HuH-7 (cell line): ENCODE data around the gene SLX9.
"Not testable (repeated sequence)": the region's sequence is repeated elsewhere in the genome, so short reads cannot be mapped to it uniquely, and the experiment has no call there.

ENCODE experiments used
- DNase-seq: peaks from one replicate; pipeline ENCODE4 v3.0.0; 2011; ENCODE audit warnings: low spot score

SLX9 gene

GRCh38 chr21:44916965-44917364 lies 22.9 kb upstream of the SLX9 start:
- no peak for DNase-seq

GRCh38 chr21:44917446-44918106 lies 22.3 kb upstream of the SLX9 start:
- DNase-seq, result no peak

GRCh38 chr21:44918107-44918470 lies 21.7 kb upstream of the SLX9 start:
- DNase-seq, result no peak

GRCh38 chr21:44918581-44919033 lies 21.2 kb upstream of the SLX9 start:
- DNase-seq, result no peak

GRCh38 chr21:44919111-44919912 lies 20.5 kb upstream of the SLX9 start:
- DNase-seq, result no peak

GRCh38 chr21:44919913-44920693 lies 19.7 kb upstream of the SLX9 start:
- no peak for DNase-seq

GRCh38 chr21:44920694-44921604 lies 18.9 kb upstream of the SLX9 start, which contains the start of gene ITGB2:
Gene ITGB2, minus strand, starts transcription at chr21:44920899. Its CDS starts 10,117 bp downstream, at chr21:44910782.
- DNase-seq, result no peak

- DNase-seq, result no peak
These were observed 17.9 kb upstream of the SLX9 start for GRCh38 chr21:44921928-44922327.

GRCh38 chr21:44923480-44924084 lies 16.2 kb upstream of the SLX9 start:
- DNase-seq, result no peak

- DNase-seq, result no peak
These were observed 15.0 kb upstream of the SLX9 start for GRCh38 chr21:44924606-44925377.

GRCh38 chr21:44925378-44925755 lies 14.5 kb upstream of the SLX9 start:
- DNase-seq, result no peak

GRCh38 chr21:44926331-44927101 lies 13.3 kb upstream of the SLX9 start:
- DNase-seq, result no peak

- no peak for DNase-seq
These were observed 12.6 kb upstream of the SLX9 start for GRCh38 chr21:44927259-44927586.

- DNase-seq, result no peak
These were observed 12.0 kb upstream of the SLX9 start for GRCh38 chr21:44927587-44928461.

GRCh38 chr21:44928500-44929241 lies 11.2 kb upstream of the SLX9 start:
- DNase-seq, result not testable (repeated sequence)

- DNase-seq, result no peak
These were observed 10.5 kb upstream of the SLX9 start for GRCh38 chr21:44929242-44929798.

- DNase-seq, result no peak
These were observed 9.9 kb upstream of the SLX9 start for GRCh38 chr21:44929799-44930542.
